GM12891 (cell line): ENCODE data around the gene MRPL43.

ENCODE experiments used
- DNase-seq: peaks from one replicate; pipeline ENCODE4 v3.0.0; 2011; ENCODE audit warnings: low spot score; ENCODE audit not compliant: insufficient read length
- FAIRE-seq: peaks from 2 replicates; lab custom pipeline; 2011; peaks lifted over from hg19 to GRCh38; lab: Jason Lieb, UNC
- PAX5 ChIP-seq: IDR thresholded peaks from 2 replicates; pipeline ENCODE4 v1.6.1; 2011; ENCODE audit warnings: low read length, moderate library complexity, mild to moderate bottlenecking; ENCODE audit not compliant: insufficient read depth, severe bottlenecking
- POLR2A ChIP-seq: IDR thresholded peaks from 2 replicates; pipeline ENCODE4 v1.6.1; 2011; ENCODE audit warnings: low read depth, low read length, control low read depth
- POLR2AphosphoS5 ChIP-seq: IDR thresholded peaks from 2 replicates; pipeline ENCODE4 v1.6.1; 2011; ENCODE audit warnings: low read depth, low read length, control low read depth
- POU2F2 ChIP-seq: IDR thresholded peaks from 2 replicates; pipeline ENCODE4 v1.6.1; 2011; ENCODE audit warnings: low read depth, mild to moderate bottlenecking, control low read depth, low read length, moderate library complexity
- SPI1 ChIP-seq: IDR thresholded peaks from 2 replicates; pipeline ENCODE4 v1.6.1; 2011; ENCODE audit warnings: low read depth, low read length, control low read depth
- TAF1 ChIP-seq: IDR thresholded peaks from 2 replicates; pipeline ENCODE4 v1.6.1; 2011; ENCODE audit warnings: low read depth, low read length, control low read depth

The MRPL43 gene

DNA sequence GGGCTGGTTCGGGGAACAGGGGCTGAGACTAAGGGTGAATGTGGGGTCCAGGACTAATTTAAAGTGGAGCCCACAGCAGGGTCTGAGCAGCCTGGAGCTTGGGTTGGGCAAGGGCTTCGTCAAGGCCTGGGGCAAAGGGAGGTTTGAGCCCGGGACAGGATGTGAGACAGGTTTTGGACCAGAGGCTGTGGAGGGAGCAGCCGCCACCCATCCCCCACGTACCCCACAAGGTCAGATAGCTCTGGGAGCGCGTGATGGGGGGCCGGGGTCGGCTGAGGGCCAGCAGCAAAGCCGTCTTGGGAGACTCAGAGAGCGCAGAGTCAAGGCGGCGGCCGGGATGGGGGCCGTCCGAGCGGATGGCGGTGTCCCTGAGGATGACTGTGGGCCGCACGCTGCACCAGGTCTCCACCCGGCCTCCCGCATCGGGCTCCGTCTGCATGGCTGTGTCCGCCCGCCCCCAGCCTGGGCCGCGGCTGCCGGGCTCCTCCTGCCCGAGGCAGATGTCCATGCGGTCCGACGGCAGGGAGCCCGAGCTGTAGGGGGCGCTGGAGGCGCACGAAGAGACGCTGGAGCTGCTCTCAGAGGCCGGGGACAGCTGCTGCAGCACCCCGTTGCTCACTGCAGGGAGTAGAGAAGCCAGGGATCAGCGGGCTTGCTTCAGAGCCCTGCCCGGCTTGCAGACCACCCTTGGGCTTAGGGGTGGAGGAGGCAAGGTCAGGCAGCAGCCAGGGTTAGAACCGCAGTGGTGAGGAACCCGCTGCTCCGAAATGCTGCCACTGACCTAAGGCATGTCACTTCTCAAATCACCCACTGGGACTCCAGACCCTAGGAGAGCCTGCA lies 31.5 kb upstream of the MRPL43 start:
- no peak for TF ChIP-seq POLR2AphosphoS5
- peak; percentile 83 for DNase-seq
- peak; percentile 38 for FAIRE-seq

DNA sequence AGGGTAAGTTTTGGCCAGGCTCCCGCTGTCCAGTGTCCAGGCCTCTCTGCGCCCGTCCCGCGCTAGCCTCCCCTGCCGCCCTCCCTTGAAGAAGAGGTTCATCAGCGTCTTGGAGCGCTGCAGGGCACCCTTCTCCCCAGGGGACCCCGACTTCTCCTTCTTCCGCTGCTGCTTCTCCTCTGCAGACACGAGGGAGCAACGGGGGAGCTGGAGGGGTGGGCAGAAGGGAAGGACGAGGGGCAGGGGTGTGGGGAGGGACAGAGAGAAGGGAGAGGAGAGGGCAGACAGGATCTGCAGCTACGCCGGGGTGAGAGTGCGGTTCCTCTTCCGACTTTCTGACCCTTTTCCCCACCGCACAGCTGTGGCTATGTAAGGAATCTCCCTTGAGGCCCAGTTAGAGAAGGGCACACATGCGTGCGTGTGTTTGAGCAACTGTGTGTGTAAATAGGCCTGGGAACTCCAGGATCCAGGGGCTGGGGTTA lies 30.9 kb upstream of the MRPL43 start:
- TF ChIP-seq SPI1, result no peak
- TF ChIP-seq POLR2A, result no peak
- no peak for TF ChIP-seq POLR2AphosphoS5
- TF ChIP-seq TAF1, result no peak
- no peak for TF ChIP-seq PAX5
- TF ChIP-seq POU2F2, result no peak
- FAIRE-seq (no peak), DNase-seq (no peak)

DNA sequence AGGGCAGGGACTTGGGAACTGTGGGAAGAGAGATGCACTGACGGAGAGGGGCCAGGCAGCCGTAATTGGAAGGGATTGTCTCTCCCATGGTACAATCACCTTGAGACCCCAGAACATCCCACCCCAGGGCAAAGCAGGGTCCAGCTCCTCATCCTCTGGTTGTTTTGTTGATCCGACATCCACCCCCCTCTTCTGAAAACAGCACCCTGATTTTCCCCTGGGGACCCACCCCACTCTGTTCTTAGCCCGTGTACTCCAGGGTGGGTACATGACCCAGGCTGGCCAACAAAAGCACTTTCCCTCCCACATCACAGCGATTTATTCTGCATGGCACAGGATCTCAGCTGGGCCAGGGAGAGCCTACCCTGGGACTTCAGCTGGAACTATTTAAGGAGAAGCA lies 29.5 kb upstream of the MRPL43 start:
- no peak for TF ChIP-seq TAF1
- no peak for TF ChIP-seq PAX5
- no peak for TF ChIP-seq POLR2A
- no peak for TF ChIP-seq SPI1
- no peak for TF ChIP-seq POLR2AphosphoS5
- no peak for TF ChIP-seq POU2F2
- FAIRE-seq (no peak), DNase-seq (no peak)

DNA sequence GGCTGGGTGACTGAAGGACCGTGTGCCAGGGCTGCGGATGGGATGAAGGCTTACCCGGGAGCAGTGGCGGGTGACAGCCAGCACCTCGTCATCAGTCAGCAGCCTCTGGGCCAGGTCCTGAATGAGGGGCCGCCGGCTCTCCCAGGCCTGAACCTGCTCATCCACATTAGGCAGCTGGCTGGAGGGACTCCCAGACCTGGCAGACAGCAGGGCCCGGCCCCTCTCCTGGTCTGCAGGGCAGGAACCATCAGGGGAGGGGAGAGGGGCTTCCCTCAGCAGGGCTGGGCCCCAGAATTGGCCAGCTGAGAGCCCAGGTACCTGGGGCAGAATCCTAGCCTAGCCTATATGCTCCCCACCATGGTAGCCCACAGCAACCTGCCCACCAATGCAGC lies 28.3 kb upstream of the MRPL43 start:
- TF ChIP-seq POU2F2 (no peak), POLR2A (no peak), PAX5 (no peak), SPI1 (no peak), TAF1 (no peak), POLR2AphosphoS5 (no peak)
- DNase-seq (no peak), FAIRE-seq (no peak)

DNA sequence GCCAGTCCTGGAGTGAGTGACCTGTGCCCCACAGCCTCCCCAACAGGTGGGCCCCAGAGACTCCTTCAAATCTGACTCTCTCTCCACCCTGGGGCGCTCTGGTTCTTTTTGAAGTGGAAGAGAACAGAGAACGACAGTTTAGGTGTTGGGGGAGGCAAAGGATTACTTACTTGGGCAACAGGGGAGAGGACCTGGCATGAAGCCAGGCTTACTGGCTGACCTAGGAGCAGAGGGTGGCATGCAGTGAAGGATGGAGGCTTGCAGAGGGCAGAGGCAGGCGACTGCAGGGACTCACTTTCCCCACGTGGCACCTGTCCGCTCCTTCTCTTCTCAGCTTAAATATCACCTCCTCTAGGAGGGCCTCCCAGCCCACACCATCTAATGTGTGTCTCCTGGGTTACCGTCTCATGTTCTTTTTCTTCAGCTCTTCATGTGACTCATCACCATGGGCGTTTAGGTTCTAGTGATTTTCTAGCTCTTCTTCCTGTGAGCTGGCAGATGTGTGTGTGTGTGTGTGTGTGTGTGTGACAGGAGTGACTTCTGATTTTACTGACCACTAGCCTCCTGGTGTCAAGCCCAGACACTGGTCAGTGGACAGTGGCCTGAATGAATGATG lies 27.8 kb upstream of the MRPL43 start:
- DNase-seq (no peak), FAIRE-seq (no peak)
- no peak for TF ChIP-seq TAF1
- TF ChIP-seq POLR2AphosphoS5, result no peak
- no peak for TF ChIP-seq POLR2A
- TF ChIP-seq POU2F2, result no peak

DNA sequence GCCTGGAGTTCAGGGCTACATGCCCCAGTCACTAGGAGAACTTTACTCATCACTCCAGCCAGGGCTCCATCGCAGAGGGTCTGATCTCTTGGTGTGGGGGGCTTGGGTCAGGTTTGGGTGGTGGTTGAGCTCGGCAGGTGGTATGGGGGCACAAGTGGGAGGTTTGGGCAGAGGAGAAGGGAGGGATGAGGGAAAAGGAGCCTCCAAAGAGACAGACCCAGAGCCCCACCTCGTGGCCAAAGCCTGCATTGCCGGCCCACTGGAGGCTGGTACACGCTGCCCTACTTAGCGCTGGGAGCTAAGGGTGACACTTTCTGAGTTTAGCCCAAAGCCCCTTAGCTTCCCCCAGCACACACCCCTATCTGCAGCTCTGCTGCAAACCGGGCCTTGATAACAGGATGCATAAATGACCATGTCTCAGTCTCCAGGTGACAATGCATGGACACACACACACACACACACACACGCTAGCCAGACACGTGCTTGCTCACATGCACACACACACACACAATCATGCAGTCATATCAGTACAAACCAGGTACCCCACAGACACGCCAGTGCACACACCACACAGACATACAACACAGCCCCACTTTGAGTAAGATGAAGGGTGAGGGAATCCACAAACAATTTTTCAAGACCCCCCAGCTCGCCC lies 27.1 kb upstream of the MRPL43 start:
- TF ChIP-seq TAF1 (no peak), SPI1 (no peak), POLR2A (no peak), PAX5 (no peak), POU2F2 (no peak), POLR2AphosphoS5 (no peak)
- FAIRE-seq (peak; percentile 85), DNase-seq (no peak)

DNA sequence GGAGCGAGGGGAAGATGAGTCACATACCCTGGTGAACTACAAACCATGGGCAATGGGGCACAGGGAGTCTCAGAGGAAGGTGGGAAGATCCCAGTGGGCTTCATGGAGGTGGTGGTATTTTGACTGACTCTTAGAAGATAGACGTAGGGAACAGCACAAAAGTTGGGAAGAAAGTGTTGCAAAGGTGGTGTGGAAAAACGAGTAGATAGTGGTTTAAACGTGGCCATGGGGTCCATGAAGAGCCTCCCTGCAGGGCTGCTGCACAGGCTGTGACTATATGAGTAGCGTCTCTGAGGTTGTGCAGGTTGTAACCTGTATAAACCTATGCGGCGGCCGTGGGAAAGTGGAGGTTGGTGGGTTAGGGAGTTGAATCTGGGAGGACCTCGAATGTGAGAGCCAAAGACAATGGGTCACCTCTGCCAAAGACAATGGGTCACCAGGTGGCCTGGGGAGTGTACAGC lies 26.1 kb upstream of the MRPL43 start:
- DNase-seq (no peak), FAIRE-seq (no peak)
- TF ChIP-seq PAX5, result no peak
- no peak for TF ChIP-seq POLR2A
- TF ChIP-seq POLR2AphosphoS5, result no peak
- no peak for TF ChIP-seq SPI1
- TF ChIP-seq TAF1, result no peak
- TF ChIP-seq POU2F2, result no peak

DNA sequence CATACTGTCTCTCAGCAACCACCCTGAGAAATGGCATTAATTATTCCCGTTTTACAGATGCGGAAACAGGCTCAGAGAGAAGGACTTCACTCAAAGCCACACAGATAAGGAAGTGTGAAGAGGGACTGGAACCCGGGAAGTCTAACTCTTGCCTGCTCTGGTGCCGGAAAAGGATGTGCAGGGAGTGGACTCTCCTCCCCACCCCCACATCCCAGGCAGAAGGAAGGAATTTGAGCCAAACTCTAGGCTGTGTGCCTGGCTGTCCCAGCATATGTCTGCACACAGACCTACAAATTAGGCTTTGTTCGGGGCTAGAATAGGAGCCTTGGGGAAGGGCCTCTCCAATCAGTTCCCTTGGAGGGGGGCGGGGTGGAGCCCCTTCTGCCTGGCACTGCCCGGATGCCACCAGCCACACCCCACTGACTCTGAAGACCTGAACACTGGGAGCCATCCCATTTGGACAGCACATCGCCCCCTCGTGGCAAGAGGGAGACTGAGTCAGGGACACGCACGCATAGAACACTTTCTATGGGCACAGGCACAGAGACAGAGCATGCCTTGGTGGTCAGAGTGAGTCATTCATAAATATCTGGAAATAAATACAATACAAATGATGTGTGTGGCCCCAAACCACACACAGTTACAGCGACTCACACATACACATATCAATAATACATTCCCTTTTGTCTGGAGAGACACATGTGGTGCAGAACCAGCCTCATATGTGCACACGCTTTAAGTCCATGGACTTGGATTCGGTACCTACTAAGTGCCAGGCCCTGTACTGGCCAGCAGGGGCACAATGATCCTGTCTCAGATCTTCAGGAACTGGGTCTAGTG lies 25.4 kb upstream of the MRPL43 start:
- TF ChIP-seq POU2F2 (0 out of 2 replicates have a peak, but pooled peaks have one; percentile 13), PAX5 (no peak)
- FAIRE-seq, result peak; percentile 99
- DNase-seq, result no peak

DNA sequence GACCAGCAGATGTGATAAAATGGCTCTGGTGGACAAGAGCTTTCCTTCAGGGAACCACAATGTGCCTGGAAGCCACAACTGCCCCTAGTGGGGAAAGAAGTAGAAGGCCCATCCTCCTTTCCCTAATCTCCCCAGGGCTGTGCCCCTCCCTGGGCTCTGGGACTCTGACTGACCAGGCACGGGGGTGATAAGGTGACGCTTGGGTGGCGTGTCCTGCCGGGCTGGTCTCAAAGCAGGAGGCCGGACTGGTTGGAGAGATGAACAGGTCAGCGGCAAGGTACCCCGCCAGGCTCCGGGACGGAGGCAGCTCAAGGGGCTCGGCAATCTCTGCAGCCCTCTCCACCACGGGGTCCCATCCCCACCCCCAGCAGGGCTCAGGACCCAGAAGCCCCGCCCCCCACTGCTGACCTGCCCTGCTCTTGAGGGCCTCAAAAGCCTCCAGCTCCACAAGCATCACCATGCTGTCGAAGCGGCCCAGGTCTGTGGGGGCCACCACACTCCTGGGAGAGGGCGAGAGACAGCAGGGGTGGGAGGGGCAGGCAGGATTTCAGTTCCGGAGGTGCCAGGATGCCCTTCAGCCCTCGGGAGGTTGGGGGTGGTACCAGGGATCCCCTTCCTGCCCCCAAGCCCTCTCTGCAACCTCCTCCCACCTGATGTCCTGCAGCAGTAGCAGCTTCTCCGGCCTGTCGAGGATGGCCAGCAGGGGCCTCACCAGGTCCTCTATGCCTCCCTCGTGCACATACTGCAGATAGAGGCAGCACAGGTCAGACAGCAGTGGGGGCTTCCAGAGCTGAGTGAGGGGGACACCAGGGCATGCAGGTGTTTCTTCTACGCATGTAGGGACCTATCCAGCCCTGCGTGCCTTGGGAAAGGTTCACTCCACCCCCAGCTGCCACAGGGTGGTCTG lies 24.5 kb upstream of the MRPL43 start:
- DNase-seq (no peak), FAIRE-seq (no peak)
- TF ChIP-seq POLR2A, result no peak
- no peak for TF ChIP-seq PAX5
- TF ChIP-seq TAF1, result no peak
- TF ChIP-seq POLR2AphosphoS5, result no peak
- TF ChIP-seq POU2F2, result no peak
- TF ChIP-seq SPI1, result no peak
